K562 (cell line): ENCODE data around the gene CREB3L2. TPM values are rescaled to one million over a fixed set of nuclear protein-coding genes. Genes with fewer than 3 reads are reported as not detected.
A peak's percentile ranks its signal among the peaks of the same experiment; 100 is the strongest.

Experiments used
- ATAC-seq: fragments of 200-7000 bp; cut with Tn5 transposase; 3 replicates; pipeline ENCODE4 v1.9.1; 2020; ENCODE audit warnings: moderate library complexity
- BruUV-seq: library from RNA; stranded (reverse); fragments of 400-500 nt; replicated peaks from 2 replicates; lab custom pipeline; 2021; lab: Mats Ljungman, UMichigan
- CTCF ChIA-PET: fragments of 300-600 bp; formaldehyde crosslinking; extraction: SDS; loops from one replicate; lab custom pipeline; 2021; ENCODE audit warnings: low intra/inter-chr PET ratio; lab: Yijun Ruan, JAX
- POLR2A ChIA-PET: fragments of 300-600, 350-650 bp; sonication (Branson Sonifier 250); formaldehyde crosslinking; extraction: SDS; loops from one replicate; lab custom pipeline; 2021; ENCODE audit warnings: antibody characterized with exemption, inconsistent platforms; lab: Yijun Ruan, JAX
- DNase-seq, 4 experiments: peaks; one replicate each; pipeline versions ENCODE4 v3.0.0 to v3.0.0-alpha.2; 2011 to 2018; ENCODE audit warnings: low spot score in 3 of 4, mixed read lengths in 3 of 4; ENCODE audit errors: extremely low read depth in 1 of 4
- FAIRE-seq: peaks from 2 replicates; lab custom pipeline; 2011; peaks lifted over from hg19 to GRCh38; lab: Jason Lieb, UNC
- H2AFZ ChIP-seq: 2 replicates; pipeline ENCODE4 v1.6.0; 2011; ENCODE audit warnings: low read depth, low read length, control low read depth, inconsistent platforms
- H3K27ac ChIP-seq: fragments of 200-600 bp; 3 replicates; pipeline ENCODE4 v1.8.0; 2011; ENCODE audit warnings: low read depth, mild to moderate bottlenecking, control low read depth, inconsistent platforms, low read length, moderate library complexity, mixed read lengths; ENCODE audit errors: extremely low read depth
- H3K27me3 ChIP-seq, 2 experiments: fragments of 300-600 bp in 1 of 2; 2 replicates in 1 of 2; 3 replicates in 1 of 2; pipeline versions ENCODE4 v1.6.0 to v1.8.0; 2011; ENCODE audit warnings: inconsistent platforms in 2 of 2, low read length in 2 of 2, mild to moderate bottlenecking in 1 of 2, mixed read lengths in 1 of 2, moderate library complexity in 1 of 2; ENCODE audit not compliant: control insufficient read depth in 2 of 2, insufficient read depth in 2 of 2
- H3K36me3 ChIP-seq: fragments of 300-600 bp; 3 replicates; pipeline ENCODE4 v1.8.0; 2011; ENCODE audit warnings: mild to moderate bottlenecking, low read length, inconsistent platforms; ENCODE audit not compliant: control insufficient read depth, insufficient read depth
- H3K4me1 ChIP-seq, 2 experiments: fragments of 200-600 bp in 1 of 2; replicated peaks in 1 of 2; 2 replicates in 1 of 2; 3 replicates in 1 of 2; pipeline versions ENCODE4 v1.5.1 to v1.8.0; 2011; ENCODE audit warnings: inconsistent platforms in 2 of 2, low read length in 2 of 2, mild to moderate bottlenecking in 1 of 2, mixed read lengths in 1 of 2, moderate library complexity in 1 of 2; ENCODE audit not compliant: control insufficient read depth in 2 of 2, insufficient read depth in 2 of 2
- H3K4me2 ChIP-seq: 2 replicates; pipeline ENCODE4 v1.6.1; 2011; ENCODE audit warnings: low read length, control low read depth, inconsistent platforms, mixed read lengths; ENCODE audit not compliant: insufficient read depth
- H3K4me3 ChIP-seq: fragments of 200-600 bp; sonication (generic), shearing (Covaris generic); 2 replicates; pipeline ENCODE4 v1.5.1; 2016; ENCODE audit warnings: control low read depth, inconsistent platforms
- H3K79me2 ChIP-seq: fragments of 200-600 bp; 3 replicates; pipeline ENCODE4 v1.8.0; 2011; ENCODE audit warnings: low read length, inconsistent platforms; ENCODE audit not compliant: control insufficient read depth, insufficient read depth
- H3K9ac ChIP-seq, 2 experiments: 2 replicates each; pipeline versions ENCODE4 v1.6.0 to v1.6.1; 2011; ENCODE audit warnings: low read depth in 2 of 2, low read length in 2 of 2, control low read depth in 1 of 2, inconsistent platforms in 1 of 2, mild to moderate bottlenecking in 1 of 2, mixed read lengths in 1 of 2; ENCODE audit not compliant: insufficient read depth in 1 of 2
- H3K9me1 ChIP-seq: one replicate; pipeline ENCODE4 v1.6.0; 2011; ENCODE audit warnings: inconsistent platforms, mild to moderate bottlenecking, low read length, moderate library complexity; ENCODE audit not compliant: control insufficient read depth, insufficient read depth
- H3K9me3 ChIP-seq: replicated peaks from 2 replicates; pipeline ENCODE4 v1.5.1; 2011; ENCODE audit warnings: low read depth, low read length, inconsistent platforms; ENCODE audit not compliant: control insufficient read depth, insufficient read depth
- H4K20me1 ChIP-seq: replicated peaks from 2 replicates; pipeline ENCODE4 v1.6.1; 2011; ENCODE audit warnings: low read length, inconsistent platforms, mixed read lengths; ENCODE audit not compliant: control insufficient read depth, insufficient read depth
- CEBPG ChIP-seq, 3 experiments: fragments of 200-800 bp in 1 of 3; sonication (Bioruptor generic) in 1 of 3; sonication (generic) in 1 of 3; formaldehyde crosslinking in 1 of 3; IDR thresholded peaks in 2 of 3; conservative IDR thresholded peaks in 1 of 3; 2 replicates each; pipeline versions ENCODE4 v1.6.1 to v1.8.0; 2016 to 2022; ENCODE audit warnings: missing compliant biosample characterization in 2 of 3, missing genetic modification characterization in 2 of 3, mild to moderate bottlenecking in 1 of 3, missing genetic modification reagents in 1 of 3
- DIDO1 ChIP-seq: fragments of 450-650 bp; IDR thresholded peaks from 2 replicates; pipeline ENCODE4 v1.6.1; 2016; ENCODE audit warnings: low read depth, missing biosample characterization, missing genetic modification characterization
- OTX1 ChIP-seq: fragments of 450-650 bp; formaldehyde crosslinking; IDR thresholded peaks from 2 replicates; pipeline ENCODE4 v1.4.0; 2022; ENCODE audit warnings: mild to moderate bottlenecking
- POLR2G ChIP-seq: fragments of 200-400 bp; formaldehyde crosslinking; IDR thresholded peaks from 2 replicates; pipeline ENCODE4 v1.6.1; 2017; ENCODE audit warnings: low read depth, mild to moderate bottlenecking, antibody characterized with exemption, low read length, moderate library complexity
- ZC3H4 ChIP-seq: sonication (generic); formaldehyde crosslinking; IDR thresholded peaks from 2 replicates; pipeline ENCODE4 v1.9.0; 2021; ENCODE audit warnings: missing genetic modification reagents, borderline replicate concordance
- WGBS: fragments of 100-300 bp; shearing (Covaris generic); methylation state at CpG from one replicate; pipeline ENCODE4 v1.1.6; 2016; ENCODE audit warnings: low coverage, mixed read lengths; ENCODE audit not compliant: insufficient coverage; ENCODE audit errors: missing lambda C conversion rate; 5-methylcytosine and 5-hydroxymethylcytosine counted together
- in situ Hi-C: fragments of 300-500 bp; cut with MboI; formaldehyde crosslinking; loops from 4 replicates; pipeline ENCODE4 v1.15.0; 2018; ENCODE audit warnings: inconsistent platforms, mixed read lengths
- intact Hi-C: fragments of 100-400 bp; cut with micrococcal nuclease; formaldehyde crosslinking; loops from 2 replicates; pipeline ENCODE4 v1.14.2; 2022
- polyA plus RNA-seq, 8 experiments: library from polyadenylated mRNA; depleted of rRNA in 4 of 8; stranded (reverse) in 5 of 8; unstranded in 3 of 8; fragments of >200 nt; fragmentation: Nextera tagmentation in 2 of 8; fragmentation: Illumina TruSeq in 1 of 8; extraction: Ambion mirVana in 2 of 8; extraction: Trizol in 1 of 8; gene quantifications; 2 replicates each; pipeline versions ENCODE4 v1.2.1 to v1.2.3, GENCODE V29; 2011 to 2014; ENCODE audit warnings: inconsistent platforms in 1 of 8, missing spikeins in 1 of 8
- total RNA-seq, 7 experiments: library from RNA; depleted of rRNA in 6 of 7; stranded (reverse); fragments of >200 nt in 6 of 7; fragmentation: Illumina TruSeq in 2 of 7; extraction: Trizol in 2 of 7; gene quantifications; 2 replicates each; pipeline versions ENCODE4 v1.2.1 to v1.2.3, GENCODE V29; 2011 to 2021; ENCODE audit warnings: low replicate concordance in 1 of 7

Gene CREB3L2
- total and polyA plus RNA-seq, 9 of the 15 experiments (the other 6 are each of a cell fraction or from before 2014, with no cell fraction given), result 7.1 to 45.6 (median 15.8) TPM

DNA sequence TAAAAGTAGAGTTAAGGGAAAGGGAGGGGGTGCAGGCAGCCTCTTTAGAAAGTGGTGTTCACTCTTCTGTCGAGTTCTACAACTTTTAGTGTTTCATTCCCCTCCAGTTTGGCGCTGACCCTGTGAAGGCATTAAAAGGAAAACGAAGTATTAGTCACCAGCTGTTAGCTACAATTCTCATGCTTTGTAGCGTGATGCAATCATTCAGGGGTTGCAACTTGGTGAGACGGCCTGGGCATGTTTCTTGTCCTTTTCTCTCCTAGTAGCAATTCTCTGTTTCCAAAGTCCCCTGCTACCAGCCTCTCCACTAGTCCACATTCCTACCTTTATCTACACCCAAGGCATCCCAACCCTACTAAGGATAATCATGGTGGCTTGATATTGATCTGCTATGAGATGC, 121.5 kb downstream of the CREB3L2 start:
- Histone ChIP-seq H3K4me1 (peaks cover 13 to 28% of the 10 kb centered on the region in 2 experiments; a peak in 4 of 5 replicates), H3K9ac (no peak overlapping the region), H2AFZ (no peak overlapping the region), H3K9me3 (no peaks in the 10 kb centered on the region), H3K27ac (no peak overlapping the region), H3K79me2 (no peaks in the 10 kb centered on the region), H3K9me1 (peaks cover 3% of the 10 kb centered on the region), H3K36me3 (peaks cover 91% of the 10 kb centered on the region), H4K20me1 (no peaks in the 10 kb centered on the region), H3K27me3 (no peaks in the 10 kb centered on the region), H3K4me3 (no peak overlapping the region), H3K4me2 (no peak overlapping the region)
- in situ Hi-C loops (no loop called here), intact Hi-C loops (no loop called here)
- TF ChIP-seq CEBPG (CRISPR knock-in tag; IDR thresholded peaks at IDR 0.05) (no peak), CEBPG (tag; conservative IDR thresholded peaks at IDR 0.05 in 1 of 2, IDR thresholded peaks at IDR 0.05 in 1 of 2) (peak in 1 of 2 experiments; percentile 26; a peak in 1 of 4 replicates), DIDO1 (no peak)
- WGBS, result 77% methylated on average over 5 of the region's 5 CpGs
- POLR2A ChIA-PET, result no interaction called here
- FAIRE-seq (no peak), ATAC-seq (no peak), DNase-seq (no peak)
- CTCF ChIA-PET, result no interaction called here
- BruUV-seq, result no TSS peak

DNA sequence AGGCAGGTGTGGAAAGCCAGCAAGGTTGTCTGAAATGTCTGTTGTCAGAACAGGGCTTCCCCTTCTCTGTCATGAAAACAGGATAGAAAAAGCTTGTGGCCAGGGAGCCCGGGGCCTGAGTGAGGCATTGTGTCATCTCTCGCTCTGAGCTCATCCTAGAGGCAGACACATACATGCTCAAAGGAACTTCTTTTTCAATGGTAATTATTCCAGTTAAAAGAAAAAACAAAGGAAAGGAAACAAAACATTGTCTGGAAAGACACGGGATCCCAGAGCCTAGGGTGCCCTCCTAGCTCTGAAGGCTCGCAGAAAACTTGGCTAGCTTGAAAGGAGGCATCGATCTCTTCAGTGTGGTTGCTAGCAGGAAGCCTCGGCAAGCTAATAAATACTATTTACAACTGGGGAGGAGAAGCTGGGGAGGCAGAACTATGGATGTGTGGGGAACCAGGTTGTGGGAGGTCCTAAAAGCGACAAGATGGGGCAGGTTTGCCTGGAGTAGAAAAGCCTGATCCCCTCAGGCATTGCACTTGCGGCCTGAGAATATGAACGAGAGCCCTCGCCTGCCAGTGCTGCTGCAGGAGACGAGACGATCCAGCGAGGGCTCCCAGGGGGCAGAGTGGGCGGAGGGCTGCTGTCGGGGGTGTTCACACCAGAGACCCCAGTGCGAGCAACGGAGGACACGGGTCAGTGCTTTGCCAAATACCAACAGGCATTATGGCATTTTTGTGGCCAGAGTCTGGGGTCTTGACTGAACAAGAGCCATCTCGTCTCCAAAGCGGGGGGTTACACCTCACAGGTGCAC, 122.3 kb downstream of the CREB3L2 start:
- no TSS peak for BruUV-seq

More for the DNA sequence above, 122.3 kb downstream of the CREB3L2 start:
- Histone ChIP-seq H3K9me3 (no peaks in the 10 kb centered on the region), H4K20me1 (no peaks in the 10 kb centered on the region), H3K9me1 (peaks cover 3% of the 10 kb centered on the region), H3K4me2 (no peak overlapping the region), H3K4me1 (peaks cover 13 to 28% of the 10 kb centered on the region in 2 experiments; a peak in 4 of 5 replicates), H3K9ac (no peak overlapping the region; a peak in 1 of 4 replicates), H3K27me3 (no peaks in the 10 kb centered on the region), H3K36me3 (peaks cover 87% of the 10 kb centered on the region), H3K79me2 (no peaks in the 10 kb centered on the region), H3K27ac (peak overlapping the region; percentile 2; the same call in 2 of the 3 replicates), H2AFZ (no peak overlapping the region), H3K4me3 (no peak overlapping the region)
- TF ChIP-seq POLR2G (peak; percentile 33; the same call in 1 of the 2 replicates), ZC3H4 (CRISPR knock-in tag) (0 out of 2 replicates have a peak, but pooled peaks have one; percentile 35), OTX1 (no peak)
- 95% methylated on average over 20 of the region's 20 CpGs for WGBS
- intact Hi-C loops (no loop called here), in situ Hi-C loops (no loop called here)
- DNase-seq (no peak), FAIRE-seq (no peak), ATAC-seq (no peak)
- POLR2A ChIA-PET, result interaction anchor here (0.8 to 0.9 kb wide), 2 partner anchors 27 to 134 kb away, joined by 3 read pairs; no protein-coding TSS in a partner anchor
- CTCF ChIA-PET, result no interaction called here
